GM21619 (cell line): ENCODE data around the gene KDM5C.
"Not testable (repeated sequence)": the region's sequence is repeated elsewhere in the genome, so short reads cannot be mapped to it uniquely, and the experiment has no call there.

Source experiments
- ATAC-seq: cut with Tn5 transposase; IDR thresholded peaks from one replicate; pipeline ENCODE4 v1.9.1; 2021; ENCODE audit not compliant: unreplicated experiment

The KDM5C gene

DNA sequence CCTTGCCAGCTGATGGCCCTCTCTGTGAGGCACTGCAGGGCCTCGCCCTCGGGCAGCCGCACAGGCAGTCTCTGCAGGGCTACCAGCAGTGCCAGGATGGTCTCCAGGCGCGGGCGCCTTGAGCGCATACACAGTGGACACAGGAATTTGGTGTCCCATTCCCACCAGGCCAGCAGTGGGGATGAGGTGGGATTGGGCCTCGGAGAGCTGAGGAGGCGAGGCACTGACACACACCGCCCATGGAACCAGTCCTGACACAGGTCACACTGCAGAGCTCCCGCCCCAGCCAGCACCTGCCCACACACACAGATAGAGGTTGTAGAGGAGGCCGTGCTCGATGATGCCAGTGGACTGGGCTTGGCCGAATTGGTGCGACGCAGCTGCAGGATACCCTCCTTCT is 30.7 kb downstream of the KDM5C start:
- no peak for ATAC-seq

GRCh38 chrX:53193093-53193492 is 31.9 kb downstream of the KDM5C start:
- ATAC-seq: no peak

- no peak for ATAC-seq
Observed at GRCh38 chrX:53190363-53190960, 34.5 kb downstream of the KDM5C start.

GRCh38 chrX:53188763-53189162 is 36.2 kb downstream of the KDM5C start:
- peak; percentile 91 for ATAC-seq

DNA sequence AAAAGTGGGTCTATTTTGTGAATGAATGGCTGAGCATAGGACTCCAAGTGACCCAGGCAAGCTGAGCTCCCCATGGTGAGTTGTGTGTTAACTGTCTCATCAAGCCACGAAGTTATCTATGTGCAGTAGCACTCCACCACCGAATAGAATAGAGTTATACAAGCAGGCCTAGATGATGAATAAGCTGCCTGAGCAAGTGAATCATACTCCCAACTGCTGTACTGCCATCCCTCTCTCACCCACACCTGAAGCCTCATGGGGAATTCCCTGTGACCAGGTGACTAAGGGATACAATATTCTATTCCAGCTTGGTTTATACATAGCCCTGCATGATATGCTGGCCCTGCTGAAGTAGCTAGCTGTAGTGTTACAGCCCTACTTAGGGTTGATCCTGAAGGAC is 38.7 kb downstream of the KDM5C start:
- no peak for ATAC-seq

DNA sequence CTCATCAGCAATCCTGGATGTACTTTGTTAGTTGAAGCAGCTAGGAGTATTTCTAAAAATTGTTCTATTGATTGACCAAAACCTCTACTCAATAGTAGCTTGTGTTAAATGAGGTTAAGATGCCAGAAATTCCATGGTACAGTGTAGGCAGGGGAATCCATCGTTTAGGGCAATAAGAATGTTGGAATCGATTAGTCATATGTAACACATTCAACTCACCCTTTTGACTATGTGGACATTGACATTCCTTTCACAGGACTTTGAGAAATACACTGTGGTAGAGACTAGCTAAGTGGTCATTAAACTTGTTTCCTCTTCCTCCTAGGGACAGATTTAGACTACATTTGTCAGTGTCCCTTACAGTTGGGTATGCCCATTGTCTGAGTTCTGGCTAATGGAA is 40.2 kb downstream of the KDM5C start:
- no peak for ATAC-seq

DNA sequence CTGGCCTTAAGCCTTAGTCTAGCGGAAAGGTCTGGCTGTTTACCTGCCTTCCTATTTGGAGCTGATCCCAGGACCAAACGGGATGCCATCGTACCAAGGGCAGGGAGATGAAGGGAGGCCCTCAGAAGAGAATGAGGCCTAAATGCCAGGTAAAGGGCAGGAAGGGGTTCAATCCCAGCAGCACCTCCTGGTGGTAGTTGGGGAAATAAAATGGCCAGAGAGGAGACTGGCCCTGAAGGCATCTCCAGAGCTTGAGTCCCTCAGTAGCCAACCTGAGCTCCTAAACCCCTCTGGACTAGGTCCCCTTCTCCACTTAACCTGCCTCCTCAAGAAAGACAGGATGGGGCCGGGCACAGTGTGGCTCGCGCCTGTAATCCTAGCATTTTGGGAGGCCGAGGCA is 53.7 kb downstream of the KDM5C start:
- ATAC-seq: no peak

DNA sequence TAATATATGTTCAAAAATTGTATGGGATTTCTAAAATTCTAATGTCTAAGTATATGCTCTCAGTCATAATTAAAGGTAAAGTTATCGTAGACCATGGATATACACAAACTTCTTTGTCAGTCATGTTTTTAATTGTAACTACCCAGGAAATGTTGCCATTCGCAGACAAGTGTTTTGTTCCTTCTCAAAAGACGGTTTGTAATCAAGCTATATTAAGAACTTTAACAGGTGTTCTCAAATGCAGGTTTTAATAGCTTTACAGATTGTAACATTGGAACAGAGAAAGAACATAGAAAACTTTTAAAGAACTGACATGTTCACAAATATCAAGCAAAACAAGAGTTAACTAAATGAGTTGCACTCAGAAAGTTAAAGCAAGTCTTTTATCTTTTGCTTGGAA is 58.9 kb downstream of the KDM5C start:
- no peak for ATAC-seq

- ATAC-seq: not testable (repeated sequence)
Observed at GRCh38 chrX:53164566-53164965, 60.4 kb downstream of the KDM5C start.

- no peak for ATAC-seq
Observed at GRCh38 chrX:53163436-53163835, 61.6 kb downstream of the KDM5C start.

GRCh38 chrX:53160297-53160983 is 64.6 kb downstream of the KDM5C start:
- no peak for ATAC-seq

GRCh38 chrX:53159184-53159583 is 65.8 kb downstream of the KDM5C start:
- no peak for ATAC-seq

- ATAC-seq: no peak
Observed at GRCh38 chrX:53156207-53156596, 68.8 kb downstream of the KDM5C start.

- no peak for ATAC-seq
Observed at GRCh38 chrX:53155512-53156206, 69.3 kb downstream of the KDM5C start.

GRCh38 chrX:53153581-53153980 is 71.4 kb downstream of the KDM5C start:
- no peak for ATAC-seq
